GM23248 (cell line): ENCODE results near the gene ATP6V0A1.

Source experiments
- EZH2 ChIP-seq: fragments of 200-600 bp; sonication (generic); IDR thresholded peaks from 2 replicates; pipeline ENCODE4 v1.6.1; 2018; ENCODE audit warnings: antibody characterized with exemption, mild to moderate bottlenecking; ENCODE audit not compliant: insufficient read depth, poor library complexity, severe bottlenecking
- EZH2phosphoT487 ChIP-seq: fragments of 200-600 bp; sonication (generic); IDR thresholded peaks from 2 replicates; pipeline ENCODE4 v1.6.1; 2018; ENCODE audit warnings: antibody characterized with exemption, moderate library complexity, mild to moderate bottlenecking, low read depth; ENCODE audit not compliant: insufficient read depth

- TF ChIP-seq EZH2phosphoT487 (0 out of 2 replicates have a peak, but pooled peaks have one; percentile 55), EZH2 (no peak)
Measured at GRCh38 chr17:42436391-42436790, 22.3 kb upstream of the ATP6V0A1 start.
